Brain microvascular endothelial cell (primary cell): ENCODE data around the gene OPTC.

Experiments used
- DNase-seq: peaks from one replicate; pipeline ENCODE4 v3.0.0-alpha.2; 2020
- H3K27ac ChIP-seq: fragments of 250-450 bp; sonication (Bioruptor Pico); 2 replicates; pipeline ENCODE4 v1.5.1; 2020; ENCODE audit warnings: mild to moderate bottlenecking, moderate library complexity
- H3K27me3 ChIP-seq: fragments of 250-450 bp; sonication (Bioruptor Pico); replicated peaks from 2 replicates; pipeline ENCODE4 v1.5.1; 2020; ENCODE audit warnings: mild to moderate bottlenecking
- H3K36me3 ChIP-seq: fragments of 250-450 bp; sonication (Bioruptor Pico); replicated peaks from 2 replicates; pipeline ENCODE4 v1.5.1; 2020; ENCODE audit warnings: mild to moderate bottlenecking
- H3K4me3 ChIP-seq: 2 replicates; pipeline ENCODE4 v1.5.1; 2011; ENCODE audit warnings: low read depth, mild to moderate bottlenecking, control low read depth, low read length, moderate library complexity
- CTCF ChIP-seq: IDR thresholded peaks from 2 replicates; pipeline ENCODE4 v1.5.1; 2011; ENCODE audit warnings: low read depth, mild to moderate bottlenecking, moderate library complexity, low read length, control low read depth, inconsistent platforms; ENCODE audit errors: missing control alignments
- in situ Hi-C: cut with HindIII; loops from 2 replicates; pipeline ENCODE4 v1.10.0; 2017; ENCODE audit warnings: low sequenced_read_pairs, low pct_ligation_motif_present

The OPTC gene

GRCh38 chr1:203511513-203511912 lies 17.6 kb downstream of the OPTC start:
- no peak for DNase-seq
- Histone ChIP-seq H3K4me3 (no peak overlapping the region), H3K36me3 (no peaks in the 10 kb centered on the region), H3K27me3 (no peaks in the 10 kb centered on the region), H3K27ac (no peak overlapping the region)
- no peak for TF ChIP-seq CTCF
- in situ Hi-C loops, result loop anchor here (25.0 kb wide), 1 partner anchor 201 kb away; no protein-coding TSS in a partner anchor

- no peak overlapping the region for H3K4me3 ChIP-seq
- in situ Hi-C loops, result loop anchor here (25.0 kb wide), 1 partner anchor 200 kb away; no protein-coding TSS in a partner anchor
- H3K27ac ChIP-seq, result peak overlapping the region; percentile 74
- H3K27me3 ChIP-seq, result no peaks in the 10 kb centered on the region
- H3K36me3 ChIP-seq, result no peaks in the 10 kb centered on the region
- DNase-seq, result no peak
- no peak for TF ChIP-seq CTCF
Observed at GRCh38 chr1:203511930-203512329, 18.0 kb downstream of the OPTC start.

DNA sequence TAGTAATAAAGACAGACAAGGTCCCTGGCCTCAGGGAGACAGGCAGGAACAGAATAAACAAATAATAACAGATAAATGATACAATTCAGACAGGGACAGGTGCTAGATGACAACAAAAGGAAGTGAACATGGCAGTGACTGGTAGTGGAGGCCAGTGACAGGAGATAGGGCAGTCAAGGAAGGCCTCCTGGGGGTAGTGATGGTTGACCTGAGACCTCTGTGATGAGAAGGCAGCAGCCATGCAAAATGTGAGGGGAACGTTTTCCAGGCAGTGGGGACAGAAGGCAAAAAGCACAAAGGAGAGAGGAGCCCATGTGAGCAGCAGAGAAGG lies 18.5 kb downstream of the OPTC start:
- in situ Hi-C loops, result loop anchor here (25.0 kb wide), 1 partner anchor 200 kb away; no protein-coding TSS in a partner anchor

GRCh38 chr1:203512848-203513584 lies 19.1 kb downstream of the OPTC start:
- peak overlapping the region; percentile 74 for H3K27ac ChIP-seq
- in situ Hi-C loops, result loop anchor here (25.0 kb wide), 1 partner anchor 199 kb away; no protein-coding TSS in a partner anchor
- DNase-seq, result peak; percentile 93
- TF ChIP-seq CTCF, result no peak
- H3K36me3 ChIP-seq, result no peaks in the 10 kb centered on the region
- no peak overlapping the region for H3K4me3 ChIP-seq
- no peaks in the 10 kb centered on the region for H3K27me3 ChIP-seq

More for the DNA sequence above, 18.5 kb downstream of the OPTC start:
- H3K36me3 ChIP-seq, result no peaks in the 10 kb centered on the region
- peak overlapping the region; percentile 74 for H3K27ac ChIP-seq
- H3K27me3 ChIP-seq, result no peaks in the 10 kb centered on the region
- no peak for DNase-seq
- H3K4me3 ChIP-seq, result no peak overlapping the region
- TF ChIP-seq CTCF, result no peak

- no peak for TF ChIP-seq CTCF
- in situ Hi-C loops, result loop anchor here (25.0 kb wide), 1 partner anchor 199 kb away; no protein-coding TSS in a partner anchor
- no peaks in the 10 kb centered on the region for H3K36me3 ChIP-seq
- H3K27ac ChIP-seq, result peak overlapping the region; percentile 74
- no peak for DNase-seq
- H3K27me3 ChIP-seq, result no peaks in the 10 kb centered on the region
- H3K4me3 ChIP-seq, result no peak overlapping the region
Observed at GRCh38 chr1:203513585-203514031, 19.7 kb downstream of the OPTC start.

- H3K27me3 ChIP-seq, result no peaks in the 10 kb centered on the region
- DNase-seq, result no peak
- H3K4me3 ChIP-seq, result no peak overlapping the region
- TF ChIP-seq CTCF, result no peak
- no peak overlapping the region for H3K27ac ChIP-seq
- in situ Hi-C loops, result loop anchor here (25.0 kb wide), 1 partner anchor 196 kb away; no protein-coding TSS in a partner anchor
- no peaks in the 10 kb centered on the region for H3K36me3 ChIP-seq
Observed at GRCh38 chr1:203516184-203516583, 22.2 kb downstream of the OPTC start.
